CD4-positive, CD25-positive, alpha-beta regulatory T cell (primary cell): Measurements from ENCODE around the gene MAP2K3. TPM values are rescaled to one million over a fixed set of nuclear protein-coding genes. Genes with fewer than 3 reads are reported as not detected.

Experiments
- ATAC-seq, 2 donors: fragments of 150-1000 bp; cut with Tn5 transposase; one replicate each; pipeline ENCODE4 v1.10.0; 2021; ENCODE audit warnings: low read depth in 2 of 2, moderate number of reproducible peaks in 2 of 2, moderate library complexity in 1 of 2
- DNase-seq, 3 donors: peaks; one replicate each; pipeline versions ENCODE4 v3.0.0 to v3.0.0-alpha.2; 2012 to 2022; ENCODE audit warnings: mixed read lengths in 1 of 3
- H3K27ac ChIP-seq: one replicate; pipeline ENCODE4 v1.7.0; 2013; ENCODE audit warnings: mild to moderate bottlenecking, low read length; ENCODE audit not compliant: insufficient read depth, poor library complexity, severe bottlenecking
- H3K27me3 ChIP-seq: one replicate; pipeline ENCODE4 v1.7.0; 2013; ENCODE audit warnings: low read length; ENCODE audit not compliant: control insufficient read depth, insufficient read depth
- H3K36me3 ChIP-seq: one replicate; pipeline ENCODE4 v1.7.0; 2013; ENCODE audit warnings: mild to moderate bottlenecking, low read length, moderate library complexity; ENCODE audit not compliant: control insufficient read depth, insufficient read depth
- H3K4me1 ChIP-seq: 2 replicates; pipeline ENCODE4 v1.7.0; 2013; ENCODE audit warnings: mild to moderate bottlenecking, low read length; ENCODE audit not compliant: insufficient read depth, control insufficient read depth, poor library complexity, severe bottlenecking
- H3K4me3 ChIP-seq: one replicate; pipeline ENCODE4 v1.7.0; 2013; ENCODE audit warnings: low read depth, mild to moderate bottlenecking, low read length, moderate library complexity
- H3K9me3 ChIP-seq, 2 experiments: 1 replicate in 1 of 2; 2 replicates in 1 of 2; pipeline ENCODE4 v1.7.0; 2013; ENCODE audit warnings: low read length in 2 of 2, mild to moderate bottlenecking in 1 of 2, moderate library complexity in 1 of 2; ENCODE audit not compliant: control insufficient read depth in 2 of 2
- H3K27ac Mint-ChIP-seq, 3 donors: one replicate each; pipeline ENCODE4 v1.8.0; 2020 to 2022; ENCODE audit warnings: mild to moderate bottlenecking in 3 of 3, mixed read lengths in 3 of 3, moderate library complexity in 2 of 3
- H3K27me3 Mint-ChIP-seq: one replicate; pipeline ENCODE4 v1.8.0; 2022; ENCODE audit warnings: mild to moderate bottlenecking, mixed read lengths
- H3K36me3 Mint-ChIP-seq: one replicate; pipeline ENCODE4 v1.8.0; 2020; ENCODE audit warnings: mixed read lengths
- H3K4me1 Mint-ChIP-seq, 4 donors: one replicate each; pipeline ENCODE4 v1.8.0; 2020 to 2022; ENCODE audit warnings: mixed read lengths in 4 of 4, mild to moderate bottlenecking in 1 of 4
- H3K4me3 Mint-ChIP-seq, 4 donors: one replicate each; pipeline ENCODE4 v1.8.0; 2020 to 2022; ENCODE audit warnings: mild to moderate bottlenecking in 4 of 4, mixed read lengths in 4 of 4, moderate library complexity in 3 of 4
- H3K9me3 Mint-ChIP-seq, 7 donors: one replicate each; pipeline ENCODE4 v1.8.0; 2020 to 2022; ENCODE audit warnings: mixed read lengths in 7 of 7, mild to moderate bottlenecking in 3 of 7, moderate library complexity in 2 of 7
- polyA plus RNA-seq, 4 donors: library from polyadenylated mRNA; unstranded; fragments of 300-500 nt; fragmentation: Illumina TruSeq; gene quantifications; one replicate each; pipeline ENCODE4 v1.2.3, GENCODE V29; 2021
- total RNA-seq: library from RNA; stranded (reverse); gene quantifications from one replicate; pipeline ENCODE4 v1.2.3, GENCODE V29; 2022

The MAP2K3 gene
- total and polyA plus RNA-seq, 5 donors from 2014 or later, result 63.4 to 71.9 (median 70.6) TPM

- H3K27ac ChIP-seq, result no peak overlapping the region
- Mint-ChIP-seq H3K9me3 (peaks cover 0 to 10% (median 1%) of the 10 kb centered on the region in 7 donors), H3K4me3 (no peak overlapping the region), H3K27me3 (no peaks in the 10 kb centered on the region), H3K27ac (peak overlapping the region in 1 of 3 donors; percentile 61), H3K36me3 (peaks cover 7% of the 10 kb centered on the region), H3K4me1 (peaks cover 0 to 65% (median 38%) of the 10 kb centered on the region in 4 donors)
- no peaks in the 10 kb centered on the region for H3K27me3 ChIP-seq
- ATAC-seq, result no peak
- no peaks in the 10 kb centered on the region for H3K9me3 ChIP-seq
- no peak overlapping the region for H3K4me3 ChIP-seq
- peaks cover 32% of the 10 kb centered on the region for H3K4me1 ChIP-seq
- H3K36me3 ChIP-seq, result peaks cover 13% of the 10 kb centered on the region
- no peak for DNase-seq
Observed at GRCh38 chr17:21291862-21292261, 7.4 kb downstream of the MAP2K3 start.

DNA sequence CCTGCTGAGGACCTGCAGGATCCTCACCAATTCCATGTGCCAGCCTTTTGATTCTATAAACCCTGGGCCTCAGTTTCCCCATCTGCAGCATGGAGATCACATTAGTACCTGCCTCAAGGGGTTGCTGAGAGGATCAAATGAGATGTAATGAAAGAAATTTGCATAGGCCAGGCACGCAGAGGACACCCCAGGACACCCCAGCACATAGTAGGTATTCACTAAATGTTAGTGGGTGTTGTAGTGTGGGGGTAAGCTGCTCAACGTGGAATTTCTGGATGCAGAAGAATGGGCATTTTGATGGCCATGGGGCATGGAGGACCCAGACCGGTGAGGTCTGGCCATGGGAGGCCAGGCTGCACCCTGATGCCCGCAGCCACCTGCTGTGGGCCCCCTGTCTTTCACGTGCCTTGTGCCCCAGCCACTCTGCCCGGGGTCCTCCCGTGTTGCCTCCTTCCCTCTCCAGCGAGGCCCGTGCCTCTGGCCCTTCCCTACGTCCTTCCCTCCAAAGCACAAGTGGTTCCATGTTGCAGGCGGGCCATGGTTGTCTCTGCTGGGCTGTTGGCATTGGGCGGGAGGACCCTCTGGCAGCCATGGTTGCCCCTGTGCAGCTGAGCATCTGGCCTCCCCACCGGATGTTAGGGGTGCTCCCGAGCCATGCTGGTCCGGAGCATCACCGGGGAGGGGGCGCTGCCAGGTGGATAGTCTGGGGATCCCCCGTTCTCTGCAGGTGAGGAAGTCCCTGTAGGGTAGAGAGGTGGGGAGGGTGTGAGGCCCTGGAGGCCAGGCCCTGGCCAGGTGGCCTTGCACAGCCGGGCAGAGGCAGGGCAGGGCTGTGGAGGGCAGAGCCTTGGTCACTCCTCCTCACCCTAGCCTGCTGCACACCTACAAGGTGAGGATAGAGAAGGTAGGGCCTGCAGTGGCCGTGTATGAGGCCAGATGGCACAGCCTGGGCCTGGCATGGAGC lies 8.6 kb downstream of the MAP2K3 start:
- DNase-seq, result no peak
- H3K4me1 ChIP-seq, result peaks cover 20% of the 10 kb centered on the region
- peaks cover 0 to 52% (median 32%) of the 10 kb centered on the region in 4 donors for H3K4me1 Mint-ChIP-seq
- H3K9me3 ChIP-seq, result no peaks in the 10 kb centered on the region
- no peak overlapping the region for H3K27ac Mint-ChIP-seq
- peaks cover 0 to 10% (median 1%) of the 10 kb centered on the region in 7 donors for H3K9me3 Mint-ChIP-seq
- peaks cover 7% of the 10 kb centered on the region for H3K36me3 Mint-ChIP-seq
- H3K27me3 ChIP-seq, result no peaks in the 10 kb centered on the region
- no peak overlapping the region for H3K4me3 ChIP-seq
- peaks cover 18% of the 10 kb centered on the region for H3K36me3 ChIP-seq
- no peak overlapping the region for H3K27ac ChIP-seq
- peak overlapping the region in 1 of 4 donors; percentile 14 for H3K4me3 Mint-ChIP-seq
- ATAC-seq, result no peak
- no peaks in the 10 kb centered on the region for H3K27me3 Mint-ChIP-seq

DNA sequence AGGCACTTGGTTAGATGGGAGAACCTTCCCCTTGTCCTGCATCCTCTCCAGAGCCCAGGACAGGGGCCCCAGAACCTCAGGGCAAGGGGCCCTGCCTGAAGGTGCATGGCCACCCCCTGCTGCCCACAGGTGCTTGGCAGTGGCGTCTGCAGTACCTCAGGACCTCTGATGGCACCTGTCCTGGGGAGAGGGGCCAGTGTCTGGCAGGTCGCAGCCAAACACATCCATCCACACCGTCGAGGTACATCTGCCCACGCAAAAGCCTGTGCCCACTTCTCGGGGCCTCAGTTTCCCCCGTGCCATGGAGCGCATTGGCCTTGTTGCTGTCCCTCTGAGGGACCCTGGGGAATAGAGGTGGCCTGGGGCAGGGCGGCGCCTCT lies 9.3 kb downstream of the MAP2K3 start:
- H3K27me3 ChIP-seq, result no peaks in the 10 kb centered on the region
- Mint-ChIP-seq H3K27me3 (no peaks in the 10 kb centered on the region), H3K27ac (no peak overlapping the region), H3K36me3 (peaks cover 7% of the 10 kb centered on the region), H3K4me1 (peaks cover 0 to 45% (median 26%) of the 10 kb centered on the region in 4 donors), H3K4me3 (no peak overlapping the region), H3K9me3 (peaks cover 0 to 10% (median 1%) of the 10 kb centered on the region in 7 donors)
- no peak for DNase-seq
- H3K4me1 ChIP-seq, result peaks cover 13% of the 10 kb centered on the region
- peaks cover 25% of the 10 kb centered on the region for H3K36me3 ChIP-seq
- H3K9me3 ChIP-seq, result no peaks in the 10 kb centered on the region
- ATAC-seq, result no peak
- no peak overlapping the region for H3K27ac ChIP-seq
- no peak overlapping the region for H3K4me3 ChIP-seq

GRCh38 chr17:21294321-21295035 lies 10.0 kb downstream of the MAP2K3 start:
- DNase-seq (no peak), ATAC-seq (no peak)
- Mint-ChIP-seq H3K4me1 (peaks cover 0 to 38% (median 24%) of the 10 kb centered on the region in 4 donors), H3K4me3 (peak overlapping the region in 1 of 4 donors; percentile 29), H3K27me3 (no peaks in the 10 kb centered on the region), H3K27ac (peak overlapping the region in 2 of 3 donors; percentile 1 to 85), H3K9me3 (peaks cover 0 to 10% (median 1%) of the 10 kb centered on the region in 7 donors), H3K36me3 (peaks cover 7% of the 10 kb centered on the region)
- peaks cover 6% of the 10 kb centered on the region for H3K4me1 ChIP-seq
- no peak overlapping the region for H3K4me3 ChIP-seq
- H3K27me3 ChIP-seq, result no peaks in the 10 kb centered on the region
- H3K9me3 ChIP-seq, result no peaks in the 10 kb centered on the region
- peaks cover 31% of the 10 kb centered on the region for H3K36me3 ChIP-seq
- H3K27ac ChIP-seq, result no peak overlapping the region

DNA sequence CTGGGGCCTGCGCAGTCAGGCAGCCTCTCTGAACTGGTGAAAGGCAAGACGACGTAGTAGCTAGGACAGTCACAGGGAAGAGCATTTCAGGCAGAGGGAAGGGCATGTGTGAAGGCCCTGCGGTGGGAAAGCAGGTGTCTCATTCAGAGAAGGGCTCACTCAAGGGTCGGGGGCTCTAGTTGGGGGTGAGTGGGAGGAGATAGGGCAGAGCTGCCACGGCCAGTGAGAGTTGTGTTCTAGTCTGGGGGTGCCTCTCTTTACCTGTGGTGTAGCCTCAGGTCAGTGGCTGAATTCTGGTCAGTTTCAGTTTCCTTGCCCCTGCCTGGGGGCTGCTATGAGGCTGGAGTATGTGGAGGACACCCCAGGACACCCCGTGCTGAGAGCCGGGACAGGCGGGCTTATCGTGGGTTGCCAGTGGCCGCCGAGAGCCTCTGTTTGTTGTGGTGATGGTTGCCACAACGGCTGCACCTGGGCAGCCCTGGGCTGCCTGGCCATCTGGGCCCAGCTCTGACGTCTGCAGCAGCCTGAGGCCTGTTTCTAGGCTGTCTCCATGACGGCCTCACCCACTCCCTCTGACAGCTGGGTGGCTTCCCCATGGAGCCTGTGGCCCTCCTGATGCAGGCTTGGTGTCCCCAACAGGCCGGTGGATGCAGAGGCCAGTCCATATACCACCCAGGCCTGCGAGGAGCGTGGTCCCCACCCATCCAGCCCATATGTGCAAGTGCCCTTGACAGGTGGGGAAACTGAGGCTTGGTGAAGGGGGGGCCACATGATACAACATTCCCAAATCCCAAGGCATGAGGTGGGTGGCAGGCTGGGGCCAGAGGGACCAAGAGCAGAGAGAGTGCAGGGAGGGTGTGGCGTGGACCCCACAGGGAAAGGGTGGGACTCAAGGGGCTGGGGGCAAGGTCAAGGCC lies 10.8 kb downstream of the MAP2K3 start:
- Mint-ChIP-seq H3K36me3 (peaks cover 11% of the 10 kb centered on the region), H3K9me3 (peaks cover 0 to 10% (median 1%) of the 10 kb centered on the region in 7 donors), H3K27ac (peak overlapping the region in 2 of 3 donors; percentile 1 to 85), H3K27me3 (no peaks in the 10 kb centered on the region), H3K4me1 (peaks cover 0 to 32% (median 22%) of the 10 kb centered on the region in 4 donors), H3K4me3 (no peak overlapping the region)
- no peaks in the 10 kb centered on the region for H3K9me3 ChIP-seq
- no peak overlapping the region for H3K4me3 ChIP-seq
- no peaks in the 10 kb centered on the region for H3K27me3 ChIP-seq
- H3K27ac ChIP-seq, result no peak overlapping the region
- ATAC-seq, result no peak
- DNase-seq, result no peak
- peaks cover 39% of the 10 kb centered on the region for H3K36me3 ChIP-seq
- H3K4me1 ChIP-seq, result no peaks in the 10 kb centered on the region

- Histone ChIP-seq H3K36me3 (peaks cover 49% of the 10 kb centered on the region), H3K9me3 (no peaks in the 10 kb centered on the region), H3K27ac (no peak overlapping the region), H3K4me3 (no peak overlapping the region), H3K27me3 (no peaks in the 10 kb centered on the region), H3K4me1 (no peaks in the 10 kb centered on the region)
- DNase-seq (no peak), ATAC-seq (no peak)
- Mint-ChIP-seq H3K9me3 (peaks cover 0 to 13% (median 1%) of the 10 kb centered on the region in 7 donors), H3K27me3 (no peaks in the 10 kb centered on the region), H3K36me3 (peaks cover 12% of the 10 kb centered on the region), H3K27ac (peak overlapping the region in 1 of 3 donors; percentile 20), H3K4me3 (no peak overlapping the region), H3K4me1 (peaks cover 0 to 23% (median 19%) of the 10 kb centered on the region in 4 donors)
Observed at GRCh38 chr17:21296097-21297025, 11.8 kb downstream of the MAP2K3 start.
